ENCODE results near the gene OR52E5.

- TF ChIP-seq, protein P1, sequence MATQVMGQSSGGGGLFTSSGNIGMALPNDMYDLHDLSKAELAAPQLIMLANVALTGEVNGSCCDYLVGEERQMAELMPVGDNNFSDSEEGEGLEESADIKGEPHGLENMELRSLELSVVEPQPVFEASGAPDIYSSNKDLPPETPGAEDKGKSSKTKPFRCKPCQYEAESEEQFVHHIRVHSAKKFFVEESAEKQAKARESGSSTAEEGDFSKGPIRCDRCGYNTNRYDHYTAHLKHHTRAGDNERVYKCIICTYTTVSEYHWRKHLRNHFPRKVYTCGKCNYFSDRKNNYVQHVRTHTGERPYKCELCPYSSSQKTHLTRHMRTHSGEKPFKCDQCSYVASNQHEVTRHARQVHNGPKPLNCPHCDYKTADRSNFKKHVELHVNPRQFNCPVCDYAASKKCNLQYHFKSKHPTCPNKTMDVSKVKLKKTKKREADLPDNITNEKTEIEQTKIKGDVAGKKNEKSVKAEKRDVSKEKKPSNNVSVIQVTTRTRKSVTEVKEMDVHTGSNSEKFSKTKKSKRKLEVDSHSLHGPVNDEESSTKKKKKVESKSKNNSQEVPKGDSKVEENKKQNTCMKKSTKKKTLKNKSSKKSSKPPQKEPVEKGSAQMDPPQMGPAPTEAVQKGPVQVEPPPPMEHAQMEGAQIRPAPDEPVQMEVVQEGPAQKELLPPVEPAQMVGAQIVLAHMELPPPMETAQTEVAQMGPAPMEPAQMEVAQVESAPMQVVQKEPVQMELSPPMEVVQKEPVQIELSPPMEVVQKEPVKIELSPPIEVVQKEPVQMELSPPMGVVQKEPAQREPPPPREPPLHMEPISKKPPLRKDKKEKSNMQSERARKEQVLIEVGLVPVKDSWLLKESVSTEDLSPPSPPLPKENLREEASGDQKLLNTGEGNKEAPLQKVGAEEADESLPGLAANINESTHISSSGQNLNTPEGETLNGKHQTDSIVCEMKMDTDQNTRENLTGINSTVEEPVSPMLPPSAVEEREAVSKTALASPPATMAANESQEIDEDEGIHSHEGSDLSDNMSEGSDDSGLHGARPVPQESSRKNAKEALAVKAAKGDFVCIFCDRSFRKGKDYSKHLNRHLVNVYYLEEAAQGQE (IDR thresholded peaks at IDR 0.05; ENCODE audit: insufficient read depth in 1 of 2, low read depth in 2 of 2, low read length in 2 of 2), result no peak
- TF ChIP-seq POLR2AphosphoS5 (IDR thresholded peaks at IDR 0.05; ENCODE audit: low read depth, low read length), result no peak
- TF ChIP-seq SIN3A (IDR thresholded peaks at IDR 0.05; ENCODE audit: borderline replicate concordance, insufficient read depth, low read length), result no peak
Observed at GRCh38 chr11:5928271-5928670, 35.3 kb downstream of the OR52E5 start.
